Peyer's patch (tissue), 4 donors: Measurements from ENCODE around the gene BTBD16. TPM values are rescaled to one million over a fixed set of nuclear protein-coding genes. Genes with fewer than 3 reads are reported as not detected.

Experiments
- DNase-seq, 3 donors: peaks; one replicate each; pipeline ENCODE4 v3.0.0-alpha.2; 2017 to 2019
- H3K27ac ChIP-seq, 4 donors: fragments of 200-600 bp; sonication (generic); one replicate each; pipeline ENCODE4 v1.5.1; 2016 to 2019
- H3K27me3 ChIP-seq, 2 donors: fragments of 200-600 bp; sonication (generic); one replicate each; pipeline ENCODE4 v1.5.1; 2019
- H3K36me3 ChIP-seq, 3 donors: fragments of 200-600 bp; sonication (generic); one replicate each; pipeline ENCODE4 v1.5.1; 2016 to 2019
- H3K4me1 ChIP-seq, 4 donors: fragments of 200-600 bp; sonication (generic); one replicate each; pipeline ENCODE4 v1.5.1; 2016 to 2019
- H3K4me3 ChIP-seq, 4 donors: fragments of 200-600 bp; sonication (generic); 1 replicate in 3 of 4; 2 replicates in 1 of 4; pipeline ENCODE4 v1.5.1; 2016 to 2019; ENCODE audit warnings: mild to moderate bottlenecking in 1 of 4
- H3K9me3 ChIP-seq, 4 donors: fragments of 200-600 bp; sonication (generic); one replicate each; pipeline ENCODE4 v1.5.1; 2016 to 2019; ENCODE audit warnings: mild to moderate bottlenecking in 1 of 4
- CTCF ChIP-seq, 6 experiments: fragments of 450-650 bp in 4 of 6; fragments of 200-600 bp in 2 of 6; sonication (generic) in 1 of 6; IDR thresholded peaks; one replicate each; pipeline ENCODE4 v1.5.1; 2017 to 2019; ENCODE audit warnings: antibody characterized with exemption in 6 of 6, mild to moderate bottlenecking in 3 of 6, moderate library complexity in 1 of 6
- POLR2A ChIP-seq, 2 donors: fragments of 450-650 bp; IDR thresholded peaks; one replicate each; pipeline ENCODE4 v1.5.1; 2017; ENCODE audit warnings: antibody characterized with exemption in 2 of 2, mild to moderate bottlenecking in 2 of 2, moderate library complexity in 2 of 2
- total RNA-seq, 4 donors: library from RNA; depleted of rRNA; stranded (reverse); fragments of >200 nt; gene quantifications; one replicate each; pipeline ENCODE4 v1.1.0, GENCODE V29; 2016

BTBD16 gene
- total RNA-seq, 4 donors from 2014 or later, result not detected

- Histone ChIP-seq H3K4me1 (no peaks in the 10 kb centered on the region), H3K9me3 (peaks cover 0 to 5% (median 0%) of the 10 kb centered on the region in 4 donors), H3K4me3 (no peak overlapping the region), H3K27ac (no peak overlapping the region), H3K27me3 (no peaks in the 10 kb centered on the region), H3K36me3 (peaks cover 0 to 23% (median 0%) of the 10 kb centered on the region in 3 donors)
- no peak for DNase-seq
- TF ChIP-seq CTCF (IDR thresholded peaks at IDR 0.05), result no peak
- TF ChIP-seq POLR2A (IDR thresholded peaks at IDR 0.05), result no peak
These were observed 12.7 kb upstream of the BTBD16 start for GRCh38 chr10:122258136-122259074.

- Histone ChIP-seq H3K4me3 (no peak overlapping the region), H3K4me1 (no peaks in the 10 kb centered on the region), H3K9me3 (peaks cover 0 to 5% (median 0%) of the 10 kb centered on the region in 4 donors), H3K27ac (no peak overlapping the region), H3K27me3 (no peaks in the 10 kb centered on the region), H3K36me3 (peaks cover 0 to 19% (median 0%) of the 10 kb centered on the region in 3 donors)
- no peak for DNase-seq
- no peak for TF ChIP-seq CTCF (IDR thresholded peaks at IDR 0.05)
- no peak for TF ChIP-seq POLR2A (IDR thresholded peaks at IDR 0.05)
These were observed 12.0 kb upstream of the BTBD16 start for GRCh38 chr10:122259075-122259466.

GRCh38 chr10:122261584-122261983 lies 9.5 kb upstream of the BTBD16 start:
- H3K9me3 ChIP-seq, result peaks cover 0 to 5% (median 0%) of the 10 kb centered on the region in 4 donors
- no peak for TF ChIP-seq CTCF (IDR thresholded peaks at IDR 0.05)
- no peak for TF ChIP-seq POLR2A (IDR thresholded peaks at IDR 0.05)
- DNase-seq, result no peak
- H3K27me3 ChIP-seq, result no peaks in the 10 kb centered on the region
- H3K36me3 ChIP-seq, result peaks cover 0 to 5% (median 0%) of the 10 kb centered on the region in 3 donors
- H3K4me1 ChIP-seq, result peaks cover 0 to 5% (median 0%) of the 10 kb centered on the region in 4 donors
- H3K27ac ChIP-seq, result no peak overlapping the region
- H3K4me3 ChIP-seq, result no peak overlapping the region

GRCh38 chr10:122263971-122264370 lies 7.1 kb upstream of the BTBD16 start:
- Histone ChIP-seq H3K27me3 (no peaks in the 10 kb centered on the region), H3K4me1 (peaks cover 0 to 5% (median 0%) of the 10 kb centered on the region in 4 donors), H3K4me3 (no peak overlapping the region), H3K27ac (no peak overlapping the region), H3K36me3 (no peaks in the 10 kb centered on the region), H3K9me3 (peaks cover 0 to 5% (median 0%) of the 10 kb centered on the region in 4 donors)
- no peak for DNase-seq
- TF ChIP-seq CTCF (IDR thresholded peaks at IDR 0.05) (no peak), POLR2A (IDR thresholded peaks at IDR 0.05) (no peak)

GRCh38 chr10:122264436-122264835 lies 6.7 kb upstream of the BTBD16 start:
- H3K4me3 ChIP-seq, result no peak overlapping the region
- peaks cover 0 to 4% (median 0%) of the 10 kb centered on the region in 3 donors for H3K36me3 ChIP-seq
- TF ChIP-seq CTCF (IDR thresholded peaks at IDR 0.05), result no peak
- TF ChIP-seq POLR2A (IDR thresholded peaks at IDR 0.05), result no peak
- H3K9me3 ChIP-seq, result peaks cover 0 to 5% (median 0%) of the 10 kb centered on the region in 4 donors
- peaks cover 0 to 5% (median 0%) of the 10 kb centered on the region in 4 donors for H3K4me1 ChIP-seq
- no peaks in the 10 kb centered on the region for H3K27me3 ChIP-seq
- DNase-seq, result no peak
- no peak overlapping the region for H3K27ac ChIP-seq
